A673 (cell line): Measurements from ENCODE around the gene MORN1.

Source experiments
- CTCF ChIP-seq: fragments of 300-800, 200-600 bp; sonication (generic); conservative IDR thresholded peaks from 2 replicates; pipeline ENCODE4 v1.5.1; 2017; ENCODE audit warnings: low read depth, mild to moderate bottlenecking, antibody characterized with exemption, low read length, moderate library complexity, mixed read lengths
- EZH2 ChIP-seq: fragments of 200-600 bp; sonication (generic); IDR thresholded peaks from 2 replicates; pipeline ENCODE4 v1.6.1; 2017; ENCODE audit warnings: borderline replicate concordance, low read depth, mild to moderate bottlenecking, mixed read lengths, antibody characterized with exemption, low read length; ENCODE audit not compliant: poor library complexity, severe bottlenecking

- TF ChIP-seq CTCF = no peak
- TF ChIP-seq EZH2 = no peak
Measured at GRCh38 chr1:2337081-2337480, 54.3 kb downstream of the MORN1 start.
